Ascending aorta (tissue), 2 donors: Measurements from ENCODE around the gene TNS2. TPM values are rescaled to one million over a fixed set of nuclear protein-coding genes. Genes with fewer than 3 reads are reported as not detected.

Source experiments
- DNase-seq, 2 donors: peaks; one replicate each; pipeline ENCODE4 v3.0.0-alpha.2; 2019; ENCODE audit warnings: low spot score in 2 of 2
- H3K27ac ChIP-seq, 2 donors: fragments of 200-600 bp; sonication (generic); one replicate each; pipeline ENCODE4 v1.5.1; 2016 to 2017; ENCODE audit warnings: mild to moderate bottlenecking in 1 of 2
- H3K27me3 ChIP-seq: fragments of 200-600 bp; sonication (generic); one replicate; pipeline ENCODE4 v1.5.1; 2017
- H3K36me3 ChIP-seq, 2 donors: fragments of 200-600 bp; sonication (generic); one replicate each; pipeline ENCODE4 v1.5.1; 2016
- H3K4me1 ChIP-seq, 2 donors: fragments of 200-600 bp; sonication (generic); one replicate each; pipeline ENCODE4 v1.5.1; 2016 to 2017; ENCODE audit warnings: mild to moderate bottlenecking in 1 of 2
- H3K4me3 ChIP-seq, 2 donors: fragments of 200-600 bp; sonication (generic); one replicate each; pipeline ENCODE4 v1.5.1; 2016 to 2017; ENCODE audit warnings: mild to moderate bottlenecking in 1 of 2
- H3K9me3 ChIP-seq, 2 donors: fragments of 200-600 bp; sonication (generic); one replicate each; pipeline ENCODE4 v1.5.1; 2016
- CTCF ChIP-seq, 3 experiments: fragments of 200-600 bp in 2 of 3; fragments of 450-650 bp in 1 of 3; sonication (generic) in 2 of 3; IDR thresholded peaks; one replicate each; pipeline ENCODE4 v1.5.1; 2016 to 2019; ENCODE audit warnings: antibody characterized with exemption in 3 of 3, mild to moderate bottlenecking in 1 of 3, moderate library complexity in 1 of 3
- intact Hi-C: fragments of 100-400 bp; cut with DNase I; formaldehyde crosslinking; loops from one replicate; pipeline ENCODE4 v1.15.1; 2023
- total RNA-seq: library from RNA; depleted of rRNA; stranded (reverse); fragments of >200 nt; gene quantifications from one replicate; pipeline ENCODE4 v1.1.0, GENCODE V29; 2016

TNS2 gene
- total RNA-seq, 1 donor from 2014 or later, result 608 TPM

- peaks cover 21 to 27% of the 10 kb centered on the region in 2 donors for H3K36me3 ChIP-seq
- intact Hi-C loops, result loop anchor here (1.0 to 5.0 kb wide), 4 partner anchors 33 to 82 kb away; partner anchors contain the start of genes CSAD and ZNF740
- no peaks in the 10 kb centered on the region for H3K9me3 ChIP-seq
- no peaks in the 10 kb centered on the region for H3K27me3 ChIP-seq
- peak; percentile 94 to 98 (median 96) for TF ChIP-seq CTCF (IDR thresholded peaks at IDR 0.05)
- peak overlapping the region; percentile 97 for H3K27ac ChIP-seq
- H3K4me1 ChIP-seq, result peaks cover 0 to 22% of the 10 kb centered on the region in 2 donors
- peak; percentile 80 to 97 for DNase-seq
- H3K4me3 ChIP-seq, result peak overlapping the region; percentile 85 to 86
Observed at GRCh38 chr12:53099071-53099882, 49.4 kb downstream of the TNS2 start.

- Histone ChIP-seq H3K27ac (peak overlapping the region; percentile 41 to 60), H3K36me3 (peaks cover 21 to 27% of the 10 kb centered on the region in 2 donors), H3K4me3 (peak overlapping the region in 1 of 2 donors; percentile 38), H3K27me3 (no peaks in the 10 kb centered on the region), H3K9me3 (no peaks in the 10 kb centered on the region), H3K4me1 (peaks cover 0 to 21% of the 10 kb centered on the region in 2 donors)
- DNase-seq, result no peak
- no peak for TF ChIP-seq CTCF (IDR thresholded peaks at IDR 0.05)
- intact Hi-C loops, result no loop called here
Observed at GRCh38 chr12:53100466-53101151, 50.7 kb downstream of the TNS2 start.

GRCh38 chr12:53101266-53101665, 51.4 kb downstream of the TNS2 start:
- no peaks in the 10 kb centered on the region for H3K27me3 ChIP-seq
- peaks cover 0 to 17% of the 10 kb centered on the region in 2 donors for H3K4me1 ChIP-seq
- no peak overlapping the region for H3K4me3 ChIP-seq
- intact Hi-C loops, result no loop called here
- no peaks in the 10 kb centered on the region for H3K9me3 ChIP-seq
- TF ChIP-seq CTCF (IDR thresholded peaks at IDR 0.05), result no peak
- H3K27ac ChIP-seq, result peak overlapping the region in 1 of 2 donors; percentile 5
- DNase-seq, result no peak
- peaks cover 21 to 27% of the 10 kb centered on the region in 2 donors for H3K36me3 ChIP-seq

GRCh38 chr12:53101931-53102781, 52.3 kb downstream of the TNS2 start:
- Histone ChIP-seq H3K9me3 (no peaks in the 10 kb centered on the region), H3K4me1 (peaks cover 0 to 25% of the 10 kb centered on the region in 2 donors), H3K36me3 (peaks cover 21 to 27% of the 10 kb centered on the region in 2 donors), H3K4me3 (no peak overlapping the region), H3K27me3 (no peaks in the 10 kb centered on the region), H3K27ac (peak overlapping the region; percentile 22 to 48)
- DNase-seq, result no peak
- TF ChIP-seq CTCF (IDR thresholded peaks at IDR 0.05), result no peak
- intact Hi-C loops, result no loop called here
